Left lobe of liver (tissue), 2 donors: ENCODE data around the gene IGF2BP2. TPM values are rescaled to one million over a fixed set of nuclear protein-coding genes. Genes with fewer than 3 reads are reported as not detected.
"Not testable (repeated sequence)": the region's sequence is repeated elsewhere in the genome, so short reads cannot be mapped to it uniquely, and the experiment has no call there.

Source experiments
- ATAC-seq: fragments of 200-7000 bp; cut with Tn5 transposase; one replicate; pipeline ENCODE4 v1.9.1; 2020; ENCODE audit warnings: mild to moderate bottlenecking, moderate library complexity
- DNase-seq: peaks from one replicate; pipeline ENCODE4 v3.0.0-alpha.2; 2020; ENCODE audit warnings: low spot score
- total RNA-seq: library from RNA; stranded (reverse); gene quantifications from one replicate; pipeline ENCODE4 v1.2.1, GENCODE V29; 2021
- donor health status: DM: no; HTN: no; CAD: no; lungs with moderate emphysema.
- donor health status: DM: no; HTN: yes; CAD: no.

Gene IGF2BP2
- total RNA-seq, 1 donor from 2014 or later = 1.2 TPM

GRCh38 chr3:185647134-185647879 is 177.5 kb downstream of the IGF2BP2 start:
- DNase-seq (no peak), ATAC-seq (no peak)

- ATAC-seq (no peak), DNase-seq (no peak)
Measured at GRCh38 chr3:185646382-185647133, 178.3 kb downstream of the IGF2BP2 start.

GRCh38 chr3:185645596-185646381 is 179.1 kb downstream of the IGF2BP2 start:
- no peak for DNase-seq
- ATAC-seq = no peak

DNA sequence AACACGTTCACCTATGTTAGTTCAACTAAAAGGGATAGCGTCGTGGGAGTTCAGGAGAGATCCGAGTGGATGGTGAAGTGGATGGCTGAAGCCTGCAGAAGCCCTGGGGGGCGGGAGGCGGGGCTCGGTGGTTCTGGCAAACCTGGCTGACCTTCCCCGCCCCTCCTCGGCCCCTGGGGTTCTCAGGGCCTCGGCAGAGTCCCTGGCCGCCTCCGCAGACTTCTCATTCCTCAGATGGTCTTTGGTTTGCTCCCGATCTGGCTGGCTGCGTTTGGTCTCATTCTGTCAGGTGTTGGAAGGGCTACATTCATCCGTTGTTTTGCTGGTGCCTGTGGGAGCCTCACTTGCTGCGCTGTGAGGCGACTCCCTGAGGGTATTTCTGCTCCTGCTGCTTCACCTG is 179.7 kb downstream of the IGF2BP2 start:
- DNase-seq, ATAC-seq: not testable (repeated sequence)

- DNase-seq = no peak
- ATAC-seq = no peak
Measured at GRCh38 chr3:185640308-185640707, 184.5 kb downstream of the IGF2BP2 start.

- DNase-seq = no peak
- ATAC-seq = no peak
Measured at GRCh38 chr3:185639632-185640206, 185.1 kb downstream of the IGF2BP2 start.

- DNase-seq = not testable (repeated sequence)
Measured at GRCh38 chr3:185638651-185639050, 186.2 kb downstream of the IGF2BP2 start.

GRCh38 chr3:185637388-185637787 is 187.5 kb downstream of the IGF2BP2 start:
- no peak for ATAC-seq
- no peak for DNase-seq

More at GRCh38 chr3:185638651-185639050, 186.2 kb downstream of the IGF2BP2 start:
- not testable (repeated sequence) for ATAC-seq

DNA sequence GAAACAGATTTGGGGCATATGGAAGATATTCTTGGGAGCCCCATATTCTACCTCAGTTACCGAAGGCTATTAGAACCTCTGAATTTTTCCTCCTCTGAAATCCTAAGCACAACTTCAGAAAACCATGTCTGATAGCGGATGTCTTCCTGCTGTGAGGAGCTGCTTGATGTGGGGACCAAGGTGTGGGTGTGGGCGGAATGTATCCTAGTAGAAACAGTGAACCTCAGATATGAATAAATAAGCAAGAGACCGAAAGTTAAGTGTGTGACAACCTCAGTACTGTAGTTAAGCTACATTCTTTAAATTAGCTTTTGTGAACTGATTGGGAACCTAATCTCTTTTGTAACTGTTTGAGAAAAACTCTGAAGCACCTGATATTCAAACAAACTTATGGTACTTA is 191.8 kb downstream of the IGF2BP2 start:
- ATAC-seq = no peak
- no peak for DNase-seq

- ATAC-seq (no peak), DNase-seq (no peak)
Measured at GRCh38 chr3:185631508-185632206, 193.2 kb downstream of the IGF2BP2 start.

DNA sequence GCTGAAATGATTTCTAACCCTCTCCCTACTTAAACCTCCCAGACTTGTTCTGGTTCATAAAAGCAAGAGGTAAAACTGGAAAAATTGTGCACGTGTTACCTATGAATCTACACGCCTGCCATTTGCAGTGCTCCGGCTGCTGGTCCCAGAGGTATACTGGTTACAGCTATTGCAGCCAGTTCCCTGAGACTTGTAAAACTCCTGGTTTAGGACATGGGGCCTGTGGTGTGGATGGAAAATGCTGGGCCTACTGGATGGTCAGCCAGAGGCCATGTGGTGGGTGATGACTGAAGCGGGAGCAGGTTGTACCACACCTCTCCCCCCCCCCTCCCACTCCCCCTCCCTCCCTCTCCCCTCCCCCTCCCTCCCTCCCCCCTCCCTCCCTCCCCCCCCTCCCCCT is 193.7 kb downstream of the IGF2BP2 start:
- ATAC-seq = no peak
- no peak for DNase-seq

DNA sequence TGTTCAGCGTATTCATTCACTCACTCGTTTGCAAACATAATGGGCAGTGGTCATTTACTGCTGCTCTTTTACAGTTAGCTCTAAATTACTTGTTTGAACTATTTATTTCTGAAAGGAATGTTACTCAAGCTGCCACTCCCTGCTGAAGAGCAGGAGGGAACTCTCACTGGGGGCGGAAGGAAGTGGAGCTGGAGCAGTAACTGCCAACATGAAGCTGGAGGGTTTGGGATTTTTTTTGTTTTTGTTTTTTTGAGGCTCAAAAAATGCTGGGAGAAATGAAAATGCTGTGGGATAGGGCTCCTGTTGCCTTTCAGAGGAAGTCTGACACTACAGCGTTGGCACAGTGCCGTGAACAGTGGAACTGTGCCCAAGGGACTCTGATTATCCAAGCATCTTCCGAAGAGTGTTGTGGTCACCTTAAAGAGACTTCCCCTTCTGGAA is 194.6 kb downstream of the IGF2BP2 start:
- ATAC-seq (peak; percentile 49), DNase-seq (no peak)

DNA sequence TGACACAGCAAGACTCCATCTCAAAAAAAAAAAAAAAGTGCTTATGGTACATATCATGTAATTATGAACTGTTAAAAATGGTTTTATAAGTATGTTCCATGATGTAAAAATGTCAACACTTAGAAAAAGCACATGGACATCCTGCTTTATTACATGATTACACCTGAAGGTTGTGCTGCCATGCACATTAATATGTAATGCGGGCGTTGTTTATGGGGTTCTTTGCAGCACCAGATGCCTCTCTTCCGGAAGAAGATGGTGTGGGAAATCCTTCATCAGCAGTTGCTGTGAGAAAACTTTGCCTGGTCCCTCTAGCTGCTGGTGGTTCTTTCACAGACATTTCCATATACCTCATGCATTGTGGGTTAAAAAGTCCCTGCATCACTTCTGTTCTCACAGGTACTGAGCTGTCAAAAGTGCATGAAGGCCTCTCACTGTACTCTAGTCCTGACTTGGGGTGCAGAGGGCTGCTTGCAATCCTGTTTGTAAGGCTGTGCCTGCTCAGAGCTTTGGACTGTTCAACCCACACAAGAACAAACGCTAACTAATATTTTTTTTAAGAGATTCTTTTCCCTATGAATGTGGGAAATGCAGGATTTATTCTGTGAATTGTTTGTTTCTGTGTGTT is 195.2 kb downstream of the IGF2BP2 start:
- DNase-seq (no peak), ATAC-seq (no peak)

DNA sequence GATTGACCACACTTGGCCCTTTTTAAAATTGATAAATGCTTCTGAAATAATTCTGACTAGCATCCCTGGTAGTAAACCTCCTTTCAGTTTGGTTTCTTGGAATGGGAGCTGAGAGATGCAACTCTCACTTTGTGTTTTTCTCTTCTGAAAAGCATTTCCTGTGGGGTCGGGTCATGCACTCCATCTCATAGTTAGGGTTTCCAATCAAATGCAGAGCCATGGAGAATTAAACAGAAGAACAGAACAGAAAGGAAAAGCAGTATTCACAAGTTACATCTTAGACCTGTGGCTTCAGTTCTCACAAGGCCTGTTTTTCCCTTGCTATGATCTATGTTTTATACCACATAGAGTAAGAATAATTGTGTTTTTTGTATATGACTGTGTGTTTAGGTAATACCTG is 199.1 kb downstream of the IGF2BP2 start:
- ATAC-seq (no peak), DNase-seq (no peak)

DNA sequence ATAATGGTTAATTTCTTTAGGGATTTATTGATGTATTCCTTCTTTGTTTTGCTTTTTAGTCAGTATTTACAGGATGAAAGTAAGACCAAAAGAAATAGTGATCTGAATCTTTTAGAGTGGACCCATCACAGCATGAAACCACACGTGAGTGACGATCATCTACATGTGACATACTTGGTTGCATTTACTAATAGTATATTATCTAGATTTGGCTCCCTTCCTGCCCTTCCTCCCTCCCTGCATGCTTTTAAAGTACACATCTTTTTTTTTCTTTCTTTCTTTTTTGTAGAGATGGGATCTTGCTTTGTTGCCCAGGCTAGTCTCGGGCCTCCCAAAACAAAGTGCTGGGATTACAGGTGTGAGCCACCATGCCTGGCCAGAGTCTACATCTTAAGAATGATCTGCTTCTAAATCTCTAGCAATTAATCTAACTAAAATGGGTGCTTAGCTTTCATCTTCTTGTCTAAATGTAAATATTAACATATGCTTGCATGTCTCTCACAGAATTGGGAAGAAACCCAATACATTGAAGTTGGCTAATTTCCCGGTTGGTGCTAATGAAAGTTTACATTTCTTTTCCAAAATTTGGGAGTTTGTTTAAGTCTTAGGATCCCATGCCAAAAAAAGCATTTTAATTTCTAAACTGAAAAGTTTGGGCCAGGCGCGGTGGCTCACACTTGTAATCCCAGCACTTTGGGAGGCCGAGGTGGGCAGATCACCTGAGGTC is 200.7 kb downstream of the IGF2BP2 start:
- ATAC-seq (no peak), DNase-seq (no peak)

GRCh38 chr3:185613016-185613415 is 211.8 kb downstream of the IGF2BP2 start:
- peak; percentile 82 for ATAC-seq

GRCh38 chr3:185606196-185606595 is 218.6 kb downstream of the IGF2BP2 start:
- DNase-seq (no peak), ATAC-seq (no peak)

More at GRCh38 chr3:185613016-185613415, 211.8 kb downstream of the IGF2BP2 start:
- no peak for DNase-seq

- ATAC-seq = no peak
- DNase-seq = no peak
Measured at GRCh38 chr3:185605566-185605965, 219.3 kb downstream of the IGF2BP2 start.

GRCh38 chr3:185595526-185595925 is 229.3 kb downstream of the IGF2BP2 start:
- DNase-seq (no peak), ATAC-seq (no peak)
